ENCODE results near the gene CHIT1. TPM values are rescaled to one million over a fixed set of nuclear protein-coding genes. Genes with fewer than 3 reads are reported as not detected.

The CHIT1 gene
- total and polyA plus RNA-seq, 12 donors: 0.13 to 6.5 (median 0.60) TPM; not detected in 1

GRCh38 chr1:203227371-203228083 lies 1.9 kb downstream of the CHIT1 start:
- Histone ChIP-seq H3K27ac (no peak overlapping the region), H3K4me1 (replicated peaks in 1 of 2) (no peaks in the 10 kb centered on the region), H3K4me3 (no peak overlapping the region), H3K9me3 (replicated peaks in 1 of 3) (no peaks in the 10 kb centered on the region), H3K36me3 (replicated peaks in 1 of 2) (no peaks in the 10 kb centered on the region), H3K27me3 (no peaks in the 10 kb centered on the region)
- intact Hi-C loops (cut with DNase I): no loop called here
- 85 to 89% (median 89%) methylated on average over 8 to 9 of the region's 9 CpGs for WGBS, 4 donors
- DNase-seq: no peak
- TF ChIP-seq POLR2A (IDR thresholded peaks at IDR 0.05) (no peak), CTCF (IDR thresholded peaks at IDR 0.05) (no peak)

- Histone ChIP-seq H3K27ac (no peak overlapping the region), H3K9me3 (replicated peaks in 1 of 3) (no peaks in the 10 kb centered on the region), H3K4me1 (replicated peaks in 1 of 2) (no peaks in the 10 kb centered on the region), H3K4me3 (no peak overlapping the region), H3K27me3 (no peaks in the 10 kb centered on the region), H3K36me3 (replicated peaks in 1 of 2) (no peaks in the 10 kb centered on the region)
- 61 to 72% (median 62%) methylated on average over 4 of the region's 4 CpGs for WGBS, 4 donors
- intact Hi-C loops (cut with DNase I): no loop called here
- TF ChIP-seq POLR2A (IDR thresholded peaks at IDR 0.05): no peak
- no peak for TF ChIP-seq CTCF (IDR thresholded peaks at IDR 0.05)
- no peak for DNase-seq
Observed at GRCh38 chr1:203225071-203225470, 4.4 kb downstream of the CHIT1 start.

GRCh38 chr1:203223012-203223775 lies 6.3 kb downstream of the CHIT1 start:
- H3K36me3 ChIP-seq (replicated peaks in 1 of 2): no peaks in the 10 kb centered on the region
- WGBS, 4 donors: 66 to 80% (median 77%) methylated on average over 9 to 18 of the region's 18 CpGs
- H3K27me3 ChIP-seq: no peaks in the 10 kb centered on the region
- no peak overlapping the region for H3K27ac ChIP-seq
- H3K4me1 ChIP-seq (replicated peaks in 1 of 2): no peaks in the 10 kb centered on the region
- H3K9me3 ChIP-seq (replicated peaks in 1 of 3): no peaks in the 10 kb centered on the region
- no peak overlapping the region for H3K4me3 ChIP-seq
- intact Hi-C loops (cut with DNase I): no loop called here
- TF ChIP-seq CTCF (IDR thresholded peaks at IDR 0.05) (no peak), POLR2A (IDR thresholded peaks at IDR 0.05) (no peak)
- no peak for DNase-seq

GRCh38 chr1:203219934-203220333 lies 9.5 kb downstream of the CHIT1 start:
- peaks cover 6% of the 10 kb centered on the region for H3K27me3 ChIP-seq
- no peak for DNase-seq
- 71 to 89% (median 83%) methylated on average over 8 of the region's 8 CpGs for WGBS, 4 donors
- no peaks in the 10 kb centered on the region for H3K36me3 ChIP-seq (replicated peaks in 1 of 2)
- no peaks in the 10 kb centered on the region for H3K4me1 ChIP-seq (replicated peaks in 1 of 2)
- no peak for TF ChIP-seq CTCF (IDR thresholded peaks at IDR 0.05)
- TF ChIP-seq POLR2A (IDR thresholded peaks at IDR 0.05): no peak
- H3K4me3 ChIP-seq: no peak overlapping the region
- no peaks in the 10 kb centered on the region for H3K9me3 ChIP-seq (replicated peaks in 1 of 3)
- intact Hi-C loops (cut with DNase I): loop anchor here in 1 of 2 donors (5.0 kb wide), 2 partner anchors 103 to 183 kb away; no protein-coding TSS in a partner anchor
- no peak overlapping the region for H3K27ac ChIP-seq
